GM12878 (cell line): ENCODE measurements around the gene NR6A1. TPM values are rescaled to one million over a fixed set of nuclear protein-coding genes. Genes with fewer than 3 reads are reported as not detected.
A peak's percentile ranks its signal among the peaks of the same experiment; 100 is the strongest.

Source experiments
- CBX3 ChIP-seq: fragments of 200-600 bp; sonication (generic); IDR thresholded peaks from 2 replicates; pipeline ENCODE4 v1.6.1; 2016; ENCODE audit warnings: low read depth, borderline replicate concordance
- CHD2 ChIP-seq: IDR thresholded peaks from 2 replicates; pipeline ENCODE4 v1.6.1; 2011; ENCODE audit warnings: low read depth, low read length, improper control_type of control experiment, borderline replicate concordance
- CREM ChIP-seq: IDR thresholded peaks from 2 replicates; pipeline ENCODE4 v1.6.1; 2014; ENCODE audit warnings: antibody characterized with exemption, low read depth
- E4F1 ChIP-seq: fragments of 450-650 bp; IDR thresholded peaks from 2 replicates; pipeline ENCODE4 v1.6.1; 2018; ENCODE audit warnings: borderline replicate concordance, mild to moderate bottlenecking; ENCODE audit not compliant: partially characterized antibody
- IKZF2 ChIP-seq, 2 experiments: fragments of 450-650 bp; IDR thresholded peaks; 2 replicates each; pipeline ENCODE4 v1.6.1; 2017; ENCODE audit warnings: mild to moderate bottlenecking in 2 of 2, moderate library complexity in 2 of 2
- IRF5 ChIP-seq: fragments of 450-650 bp; IDR thresholded peaks from 2 replicates; pipeline ENCODE4 v1.6.1; 2017; ENCODE audit warnings: borderline replicate concordance
- KDM1A ChIP-seq: fragments of 200-600 bp; sonication (generic); IDR thresholded peaks from 2 replicates; pipeline ENCODE4 v1.6.1; 2016; ENCODE audit warnings: borderline replicate concordance
- MYC ChIP-seq: IDR thresholded peaks from 2 replicates; pipeline ENCODE4 v1.6.1; 2011; ENCODE audit warnings: mild to moderate bottlenecking, low read length, moderate library complexity, inconsistent platforms; ENCODE audit not compliant: insufficient read depth, insufficient replicate concordance, insufficient read length, severe bottlenecking
- TBL1XR1 ChIP-seq: IDR thresholded peaks from 2 replicates; pipeline ENCODE4 v1.6.1; 2012; ENCODE audit warnings: low read depth, low read length, improper control_type of control experiment
- TCF3 ChIP-seq: IDR thresholded peaks from 2 replicates; pipeline ENCODE4 v1.6.1; 2012; ENCODE audit warnings: low read depth, mild to moderate bottlenecking, low read length, borderline replicate concordance; ENCODE audit not compliant: insufficient read depth
- WRNIP1 ChIP-seq: IDR thresholded peaks from 2 replicates; pipeline ENCODE4 v1.6.1; 2011; ENCODE audit warnings: low read depth, low read length, improper control_type of control experiment, borderline replicate concordance
- ZSCAN29 ChIP-seq: fragments of 450-650 bp; IDR thresholded peaks from 2 replicates; pipeline ENCODE4 v1.6.1; 2017; ENCODE audit warnings: mild to moderate bottlenecking, moderate library complexity
- polyA plus RNA-seq, 11 experiments: library from polyadenylated mRNA; depleted of rRNA in 4 of 11; unstranded in 6 of 11; stranded (reverse) in 5 of 11; fragments of >200 nt; fragmentation: Nextera tagmentation in 4 of 11; fragmentation: Illumina TruSeq in 1 of 11; extraction: Ambion mirVana in 4 of 11; extraction: Trizol in 1 of 11; gene quantifications; 1 replicate in 1 of 11; 2 replicates in 10 of 11; pipeline versions ENCODE4 v1.2.1 to v1.2.3, GENCODE V29; 2011 to 2016; ENCODE audit warnings: inconsistent platforms in 2 of 11, missing spikeins in 2 of 11, low read depth in 1 of 11
- total RNA-seq, 4 experiments: library from RNA; depleted of rRNA in 3 of 4; stranded (reverse); fragments of >200 nt in 3 of 4; fragmentation: Illumina TruSeq in 1 of 4; extraction: Trizol in 1 of 4; gene quantifications; 2 replicates each; pipeline versions ENCODE4 v1.2.1 to v1.2.3, GENCODE V29; 2013 to 2021
- TF ChIP-seq, protein P1 (sequence below): fragments of 450-650 bp; IDR thresholded peaks from 2 replicates; pipeline ENCODE4 v1.6.1; 2017; ENCODE audit warnings: mild to moderate bottlenecking, low read depth, inconsistent platforms; ENCODE audit not compliant: poor library complexity, severe bottlenecking
- TF ChIP-seq, protein P2 (sequence below): fragments of 450-650 bp; IDR thresholded peaks from 2 replicates; pipeline ENCODE4 v1.6.1; 2017; ENCODE audit warnings: mild to moderate bottlenecking

NR6A1 gene
- total and polyA plus RNA-seq, 10 of the 15 experiments (the other 5 are each of a cell fraction or from before 2014, with no cell fraction given), result 1.2 to 9.2 (median 4.6) TPM

GRCh38 chr9:124658165-124659017 is 112.7 kb downstream of the NR6A1 start (continued):
- TF ChIP-seq TCF3, result peak; percentile 42; the same call in 1 of the 2 replicates
- no peak for TF ChIP-seq CREM
- TF ChIP-seq CHD2, result no peak
- no peak for TF ChIP-seq CBX3
- TF ChIP-seq E4F1, result no peak
- no peak for TF ChIP-seq IRF5
- TF ChIP-seq, protein P1, sequence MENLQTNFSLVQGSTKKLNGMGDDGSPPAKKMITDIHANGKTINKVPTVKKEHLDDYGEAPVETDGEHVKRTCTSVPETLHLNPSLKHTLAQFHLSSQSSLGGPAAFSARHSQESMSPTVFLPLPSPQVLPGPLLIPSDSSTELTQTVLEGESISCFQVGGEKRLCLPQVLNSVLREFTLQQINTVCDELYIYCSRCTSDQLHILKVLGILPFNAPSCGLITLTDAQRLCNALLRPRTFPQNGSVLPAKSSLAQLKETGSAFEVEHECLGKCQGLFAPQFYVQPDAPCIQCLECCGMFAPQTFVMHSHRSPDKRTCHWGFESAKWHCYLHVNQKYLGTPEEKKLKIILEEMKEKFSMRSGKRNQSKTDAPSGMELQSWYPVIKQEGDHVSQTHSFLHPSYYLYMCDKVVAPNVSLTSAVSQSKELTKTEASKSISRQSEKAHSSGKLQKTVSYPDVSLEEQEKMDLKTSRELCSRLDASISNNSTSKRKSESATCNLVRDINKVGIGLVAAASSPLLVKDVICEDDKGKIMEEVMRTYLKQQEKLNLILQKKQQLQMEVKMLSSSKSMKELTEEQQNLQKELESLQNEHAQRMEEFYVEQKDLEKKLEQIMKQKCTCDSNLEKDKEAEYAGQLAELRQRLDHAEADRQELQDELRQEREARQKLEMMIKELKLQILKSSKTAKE, result peak; percentile 50
- no peak for TF ChIP-seq KDM1A
- no peak for TF ChIP-seq IKZF2 (IDR thresholded peaks at IDR 0.05)
- no peak for TF ChIP-seq ZSCAN29
- TF ChIP-seq WRNIP1, result 0 out of 2 replicates have a peak, but pooled peaks have one; percentile 80
- TF ChIP-seq MYC, result no peak
- TF ChIP-seq TBL1XR1, result no peak
- TF ChIP-seq, protein P2, sequence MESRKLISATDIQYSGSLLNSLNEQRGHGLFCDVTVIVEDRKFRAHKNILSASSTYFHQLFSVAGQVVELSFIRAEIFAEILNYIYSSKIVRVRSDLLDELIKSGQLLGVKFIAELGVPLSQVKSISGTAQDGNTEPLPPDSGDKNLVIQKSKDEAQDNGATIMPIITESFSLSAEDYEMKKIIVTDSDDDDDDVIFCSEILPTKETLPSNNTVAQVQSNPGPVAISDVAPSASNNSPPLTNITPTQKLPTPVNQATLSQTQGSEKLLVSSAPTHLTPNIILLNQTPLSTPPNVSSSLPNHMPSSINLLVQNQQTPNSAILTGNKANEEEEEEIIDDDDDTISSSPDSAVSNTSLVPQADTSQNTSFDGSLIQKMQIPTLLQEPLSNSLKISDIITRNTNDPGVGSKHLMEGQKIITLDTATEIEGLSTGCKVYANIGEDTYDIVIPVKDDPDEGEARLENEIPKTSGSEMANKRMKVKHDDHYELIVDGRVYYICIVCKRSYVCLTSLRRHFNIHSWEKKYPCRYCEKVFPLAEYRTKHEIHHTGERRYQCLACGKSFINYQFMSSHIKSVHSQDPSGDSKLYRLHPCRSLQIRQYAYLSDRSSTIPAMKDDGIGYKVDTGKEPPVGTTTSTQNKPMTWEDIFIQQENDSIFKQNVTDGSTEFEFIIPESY, result no peak
